PFSK-1 (cell line): ENCODE results near the gene STX3.

Experiments
- FOXP2 ChIP-seq: optimal IDR thresholded peaks from 2 replicates; pipeline ENCODE3; 2011; ENCODE audit warnings: borderline replicate concordance, control low read depth, inconsistent platforms; ENCODE audit not compliant: insufficient read depth; ENCODE audit errors: extremely low read length, extremely low read depth
- POLR2AphosphoS5 ChIP-seq: IDR thresholded peaks from 2 replicates; pipeline ENCODE4 v1.6.1; 2012; ENCODE audit warnings: low read depth, mild to moderate bottlenecking, control low read depth, low read length, moderate library complexity
- SIN3A ChIP-seq: IDR thresholded peaks from 2 replicates; pipeline ENCODE4 v1.6.1; 2012; ENCODE audit warnings: mild to moderate bottlenecking, low read length, moderate library complexity, borderline replicate concordance; ENCODE audit not compliant: insufficient read depth
- TAF1 ChIP-seq: IDR thresholded peaks from 2 replicates; pipeline ENCODE4 v1.6.1; 2012; ENCODE audit warnings: low read length, control low read depth, borderline replicate concordance; ENCODE audit not compliant: insufficient read depth
- TF ChIP-seq, protein P1 (sequence below), 2 experiments: IDR thresholded peaks; 2 replicates each; pipeline versions ENCODE4 v1.6.1 to v1.8.0; 2011 to 2012; ENCODE audit warnings: low read depth in 2 of 2, low read length in 2 of 2, control low read depth in 1 of 2, inconsistent platforms in 1 of 2, mild to moderate bottlenecking in 1 of 2, moderate library complexity in 1 of 2; ENCODE audit not compliant: insufficient read depth in 1 of 2

The STX3 gene

DNA sequence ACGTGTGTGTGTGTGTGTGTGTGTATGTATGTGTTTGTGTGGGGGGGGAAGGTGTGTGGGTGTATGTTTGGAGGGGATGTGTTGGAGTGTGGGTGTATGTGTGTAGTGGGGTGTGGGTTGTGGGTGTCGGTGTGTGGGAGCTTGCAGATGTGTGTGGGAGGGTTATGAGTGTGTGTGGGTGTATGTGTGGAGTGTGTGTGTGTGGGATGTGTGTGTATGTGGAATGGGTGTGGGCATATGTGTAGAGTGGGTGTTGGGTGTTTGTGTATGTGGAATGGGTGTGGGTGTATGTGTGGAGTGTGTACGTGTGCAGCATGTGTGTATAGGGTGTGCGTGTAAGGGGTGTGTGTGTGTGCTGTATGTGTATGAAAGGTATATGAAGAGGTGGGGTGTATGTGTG is 14.7 kb downstream of the STX3 start:
- TF ChIP-seq, protein P1, sequence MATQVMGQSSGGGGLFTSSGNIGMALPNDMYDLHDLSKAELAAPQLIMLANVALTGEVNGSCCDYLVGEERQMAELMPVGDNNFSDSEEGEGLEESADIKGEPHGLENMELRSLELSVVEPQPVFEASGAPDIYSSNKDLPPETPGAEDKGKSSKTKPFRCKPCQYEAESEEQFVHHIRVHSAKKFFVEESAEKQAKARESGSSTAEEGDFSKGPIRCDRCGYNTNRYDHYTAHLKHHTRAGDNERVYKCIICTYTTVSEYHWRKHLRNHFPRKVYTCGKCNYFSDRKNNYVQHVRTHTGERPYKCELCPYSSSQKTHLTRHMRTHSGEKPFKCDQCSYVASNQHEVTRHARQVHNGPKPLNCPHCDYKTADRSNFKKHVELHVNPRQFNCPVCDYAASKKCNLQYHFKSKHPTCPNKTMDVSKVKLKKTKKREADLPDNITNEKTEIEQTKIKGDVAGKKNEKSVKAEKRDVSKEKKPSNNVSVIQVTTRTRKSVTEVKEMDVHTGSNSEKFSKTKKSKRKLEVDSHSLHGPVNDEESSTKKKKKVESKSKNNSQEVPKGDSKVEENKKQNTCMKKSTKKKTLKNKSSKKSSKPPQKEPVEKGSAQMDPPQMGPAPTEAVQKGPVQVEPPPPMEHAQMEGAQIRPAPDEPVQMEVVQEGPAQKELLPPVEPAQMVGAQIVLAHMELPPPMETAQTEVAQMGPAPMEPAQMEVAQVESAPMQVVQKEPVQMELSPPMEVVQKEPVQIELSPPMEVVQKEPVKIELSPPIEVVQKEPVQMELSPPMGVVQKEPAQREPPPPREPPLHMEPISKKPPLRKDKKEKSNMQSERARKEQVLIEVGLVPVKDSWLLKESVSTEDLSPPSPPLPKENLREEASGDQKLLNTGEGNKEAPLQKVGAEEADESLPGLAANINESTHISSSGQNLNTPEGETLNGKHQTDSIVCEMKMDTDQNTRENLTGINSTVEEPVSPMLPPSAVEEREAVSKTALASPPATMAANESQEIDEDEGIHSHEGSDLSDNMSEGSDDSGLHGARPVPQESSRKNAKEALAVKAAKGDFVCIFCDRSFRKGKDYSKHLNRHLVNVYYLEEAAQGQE (IDR thresholded peaks at IDR 0.05; ENCODE audit: insufficient read depth in 1 of 2, low read depth in 2 of 2, low read length in 2 of 2): no peak
- TF ChIP-seq SIN3A (no peak), TAF1 (no peak), POLR2AphosphoS5 (no peak), FOXP2 (no peak)

DNA sequence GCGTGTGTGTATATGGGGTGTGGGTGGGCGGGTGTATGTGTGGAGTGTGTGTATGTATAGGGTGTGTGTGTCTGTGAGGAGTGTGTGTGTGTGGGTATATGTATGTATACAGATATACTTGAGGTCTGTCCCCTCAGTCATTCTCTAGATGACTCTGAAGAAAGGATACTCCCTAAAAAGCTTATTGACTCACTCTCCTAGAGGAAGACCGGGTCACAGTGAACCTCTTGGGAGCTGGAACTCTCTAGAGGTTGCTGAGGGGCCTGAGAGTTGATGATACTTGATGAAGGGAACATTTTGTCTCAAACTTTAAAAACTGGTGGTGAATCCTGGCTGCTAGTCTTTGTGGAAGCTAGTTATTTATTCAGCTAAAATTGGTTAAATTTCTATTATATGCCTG is 15.1 kb downstream of the STX3 start:
- TF ChIP-seq POLR2AphosphoS5 (no peak), TAF1 (no peak), FOXP2 (no peak), SIN3A (no peak)
- TF ChIP-seq, protein P1 (IDR thresholded peaks at IDR 0.05; ENCODE audit: insufficient read depth in 1 of 2, low read depth in 2 of 2, low read length in 2 of 2): no peak

DNA sequence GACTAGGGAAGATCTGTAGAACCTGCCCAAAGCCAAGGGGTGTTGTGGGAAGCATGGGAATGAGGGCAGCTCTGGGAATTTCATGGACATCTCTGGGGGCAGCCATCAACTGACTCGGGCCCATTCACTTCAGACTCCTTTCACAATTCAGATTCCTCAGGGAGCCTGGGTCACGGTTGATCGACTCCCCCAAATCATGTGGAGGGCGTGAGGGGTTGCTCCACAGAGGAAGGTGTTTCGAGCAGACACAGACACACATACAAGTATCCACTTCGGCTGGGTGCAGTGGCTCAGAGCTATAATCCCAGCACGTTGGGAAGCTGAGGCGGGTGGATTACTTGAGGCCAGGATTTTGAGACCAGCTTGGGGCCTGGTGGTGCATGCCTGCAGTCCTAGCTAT is 15.7 kb downstream of the STX3 start:
- TF ChIP-seq TAF1 (no peak), SIN3A (no peak), FOXP2 (no peak), POLR2AphosphoS5 (no peak)
- TF ChIP-seq, protein P1 (IDR thresholded peaks at IDR 0.05; ENCODE audit: insufficient read depth in 1 of 2, low read depth in 2 of 2, low read length in 2 of 2): no peak

DNA sequence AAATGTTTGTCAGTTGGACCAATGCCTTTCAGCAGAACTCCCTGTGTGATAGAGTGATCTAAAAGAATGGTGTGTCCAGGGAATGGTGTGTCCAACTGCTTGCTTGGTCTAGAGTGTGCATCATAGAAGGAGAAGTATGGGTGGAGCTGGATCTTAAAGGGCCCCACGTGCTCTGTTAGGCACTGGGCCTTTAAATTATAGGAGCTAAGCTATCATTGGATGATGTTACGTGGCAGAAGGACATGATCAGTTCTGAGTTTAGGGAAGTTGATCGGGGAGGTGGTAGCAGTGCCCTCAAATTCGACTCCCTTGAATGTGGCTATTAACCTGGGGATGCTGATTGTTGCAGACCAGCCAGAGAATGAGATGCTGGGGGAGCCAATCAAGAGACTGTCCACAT is 16.4 kb downstream of the STX3 start:
- no peak for TF ChIP-seq POLR2AphosphoS5
- no peak for TF ChIP-seq FOXP2
- no peak for TF ChIP-seq TAF1
- no peak for TF ChIP-seq SIN3A
- TF ChIP-seq, protein P1 (IDR thresholded peaks at IDR 0.05; ENCODE audit: insufficient read depth in 1 of 2, low read depth in 2 of 2, low read length in 2 of 2): no peak

DNA sequence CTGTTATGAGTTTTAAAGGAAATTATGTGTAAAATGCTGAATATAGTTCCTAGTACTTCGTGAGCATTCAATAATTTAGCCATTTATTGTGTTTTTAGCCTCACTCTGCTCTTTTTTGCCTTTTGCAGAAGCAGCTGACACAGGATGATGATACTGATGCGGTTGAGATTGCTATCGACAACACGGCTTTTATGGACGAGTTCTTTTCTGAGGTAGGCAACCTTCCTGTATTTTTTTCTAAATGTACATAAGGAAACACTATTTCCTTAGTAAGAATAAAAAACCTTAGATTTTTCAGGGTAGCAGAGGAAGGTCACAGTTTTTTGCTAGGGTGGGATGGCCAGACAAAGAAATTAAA is 17.9 kb downstream of the STX3 start:
- TF ChIP-seq SIN3A: no peak
- TF ChIP-seq, protein P1 (IDR thresholded peaks at IDR 0.05; ENCODE audit: insufficient read depth in 1 of 2, low read depth in 2 of 2, low read length in 2 of 2): no peak
- TF ChIP-seq TAF1: no peak
- TF ChIP-seq POLR2AphosphoS5: no peak
- no peak for TF ChIP-seq FOXP2
